ENCODE data around the gene TTLL5.

Gene TTLL5

DNA sequence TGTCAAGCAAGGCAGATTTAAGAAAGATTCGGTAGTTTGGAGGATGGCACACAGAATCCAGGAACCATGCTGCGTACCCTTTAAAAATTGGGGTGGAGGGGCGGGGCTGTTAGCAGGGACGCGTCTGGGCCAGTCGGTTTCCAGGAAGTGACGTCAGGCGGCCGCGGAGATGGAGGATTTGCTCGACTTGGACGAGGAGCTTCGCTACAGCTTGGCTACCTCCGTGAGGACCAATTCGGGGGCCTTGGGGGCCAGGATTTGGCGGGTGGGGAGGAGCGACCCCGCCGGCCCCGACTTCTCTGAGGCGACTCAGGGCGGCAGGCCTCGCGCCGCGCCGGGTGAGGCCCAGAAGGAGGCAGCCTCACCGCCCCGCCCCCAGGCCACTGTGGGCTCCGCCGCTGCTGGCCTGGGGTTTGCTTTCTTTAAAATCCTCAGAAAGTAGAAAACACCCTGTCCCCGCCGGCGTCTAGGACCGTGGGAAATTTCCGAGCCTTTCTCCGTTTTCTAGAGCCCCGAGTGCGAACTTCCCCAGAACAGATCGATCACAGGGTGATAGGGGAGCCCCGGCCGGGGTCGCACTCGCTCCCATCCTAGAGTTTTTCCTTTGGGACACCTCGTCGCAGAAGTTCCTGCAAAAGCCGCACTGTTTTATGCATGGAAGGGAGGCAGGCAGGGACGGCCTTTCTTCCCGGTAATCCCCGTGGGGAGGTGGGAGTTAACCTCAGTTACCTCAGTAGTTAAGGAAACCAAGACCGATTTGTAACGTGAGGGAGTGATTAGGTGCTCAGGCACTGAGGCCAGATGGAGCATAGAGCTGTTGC is 324.8 kb downstream of the TTLL5 start, which contains the start of gene IFT43:
Gene IFT43 (plus strand): TSS at position 146 of the 821 bp plus-strand sequence. CDS start 24 bp downstream, at position 170.
- TF ChIP-seq GATA3 (IDR thresholded peaks at IDR 0.05; ENCODE audit: low read depth, low read length) (no peak), GATA2 (IDR thresholded peaks at IDR 0.05; ENCODE audit: low read depth, low read length) (no peak)

DNA sequence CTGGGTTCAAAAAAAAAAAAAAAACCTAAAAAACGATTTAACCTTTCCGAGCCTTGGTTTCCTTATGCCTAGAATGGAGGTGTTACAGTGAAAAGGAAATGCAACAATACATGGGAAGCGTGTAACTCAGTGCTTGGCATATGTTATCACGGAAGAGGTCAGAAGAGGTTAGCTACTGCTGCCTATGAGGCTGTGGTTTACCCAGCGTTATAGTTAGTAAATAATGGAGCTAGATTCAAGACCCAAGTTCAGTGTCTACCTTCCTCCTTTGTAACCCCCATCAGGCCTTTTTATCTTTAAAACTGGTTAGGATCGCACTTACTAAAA is 325.4 kb downstream of the TTLL5 start:
- TF ChIP-seq GATA3 (IDR thresholded peaks at IDR 0.05; ENCODE audit: low read depth, low read length) = no peak
- TF ChIP-seq GATA2 (IDR thresholded peaks at IDR 0.05; ENCODE audit: low read depth, low read length) = no peak

DNA sequence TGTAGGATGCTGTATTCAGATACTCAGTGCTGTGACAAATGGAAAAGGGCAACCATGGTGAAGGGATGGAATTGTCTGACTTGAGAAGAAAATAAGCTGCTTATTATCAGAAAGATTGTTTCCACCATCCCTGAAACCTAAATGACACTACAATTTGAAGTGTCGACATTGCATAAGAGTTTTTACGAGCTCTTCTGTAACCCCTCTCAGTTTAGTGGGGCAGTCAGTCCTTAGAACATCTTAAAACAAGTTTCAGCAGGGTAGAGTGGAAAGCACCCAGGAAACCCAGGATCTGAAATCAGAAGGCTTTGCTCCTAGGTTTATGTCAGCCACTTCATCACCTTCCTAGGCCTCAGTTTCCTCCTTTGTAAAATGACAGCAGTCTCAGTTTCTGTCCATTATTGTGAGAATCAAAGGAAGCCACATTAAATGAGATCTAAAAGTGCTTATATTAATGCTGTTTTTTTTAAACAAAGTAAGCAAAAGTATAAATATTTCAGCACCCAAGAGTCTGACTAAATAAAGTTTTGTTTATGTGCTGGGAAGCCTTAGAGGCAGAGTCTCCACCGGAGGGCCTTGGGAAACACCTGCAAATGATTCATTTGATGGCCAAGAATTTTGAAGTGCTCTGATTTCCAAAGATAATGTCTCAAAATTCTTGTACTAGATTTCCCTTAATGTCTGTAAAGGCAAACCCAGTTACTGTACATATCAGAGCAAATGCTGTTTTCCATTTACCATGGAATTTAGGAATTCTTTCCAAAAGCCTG is 326.3 kb downstream of the TTLL5 start:
- TF ChIP-seq GATA2 (IDR thresholded peaks at IDR 0.05; ENCODE audit: low read depth, low read length) (no peak), GATA3 (IDR thresholded peaks at IDR 0.05; ENCODE audit: low read depth, low read length) (no peak)

DNA sequence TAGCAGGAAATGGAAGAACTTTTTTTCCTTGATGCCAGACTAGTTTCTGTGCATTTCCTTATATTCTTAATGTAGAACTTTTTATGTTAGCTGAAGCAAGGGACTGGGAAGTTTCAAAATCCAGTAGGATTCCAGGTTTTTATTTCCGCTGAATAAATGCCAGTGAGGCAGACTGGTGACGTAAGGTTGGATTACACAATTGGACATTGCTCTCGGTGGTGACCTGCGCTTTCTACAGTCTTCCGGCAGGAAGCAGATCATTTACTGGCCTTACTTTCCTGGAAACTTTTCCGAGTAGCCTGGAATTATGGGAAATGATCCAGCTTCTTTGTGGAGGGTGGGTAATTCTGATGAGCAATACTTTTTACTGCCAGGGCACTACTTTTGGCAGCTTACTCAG is 328.1 kb downstream of the TTLL5 start:
- TF ChIP-seq GATA2 (IDR thresholded peaks at IDR 0.05; ENCODE audit: low read depth, low read length) (no peak), GATA3 (IDR thresholded peaks at IDR 0.05; ENCODE audit: low read depth, low read length) (no peak)

DNA sequence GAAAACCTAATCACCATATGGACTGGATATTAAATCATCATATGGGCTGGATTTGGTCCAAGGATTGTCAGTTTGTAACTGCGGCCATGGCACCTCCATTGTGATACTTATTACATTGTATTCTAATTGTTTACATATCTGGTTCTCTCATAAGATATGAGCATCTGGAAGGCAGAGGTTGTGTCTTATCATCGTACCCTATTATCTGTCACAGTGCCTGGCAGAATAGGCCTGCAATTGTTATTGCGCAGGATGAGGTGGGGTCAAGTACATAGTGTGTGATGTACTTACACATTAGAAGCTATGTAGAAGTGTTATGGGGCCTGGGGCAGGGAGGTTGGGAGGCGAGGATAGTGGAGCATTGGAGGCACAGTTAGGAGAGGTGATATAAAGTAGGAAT is 329.3 kb downstream of the TTLL5 start:
- no peak for TF ChIP-seq GATA2 (IDR thresholded peaks at IDR 0.05; ENCODE audit: low read depth, low read length)

DNA sequence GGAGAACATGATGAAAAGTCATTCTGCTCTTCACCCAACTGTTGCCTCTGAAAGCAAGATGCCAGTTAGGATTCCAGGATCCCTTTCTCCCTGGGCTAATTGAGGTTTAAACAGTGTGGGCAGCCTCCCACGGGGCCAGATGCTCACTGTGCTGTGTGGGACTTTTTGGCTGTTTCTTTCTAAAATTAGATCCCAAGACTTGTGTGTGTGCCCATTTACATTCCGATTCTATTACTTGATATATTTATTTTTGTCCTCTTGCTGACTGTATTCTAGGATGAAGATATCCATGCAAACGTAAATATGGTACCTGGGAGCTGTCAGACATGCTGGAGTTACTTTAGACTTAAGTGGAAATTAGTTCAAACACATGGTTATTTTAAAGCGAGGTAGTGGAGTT is 330.7 kb downstream of the TTLL5 start:
- TF ChIP-seq GATA2 (IDR thresholded peaks at IDR 0.05; ENCODE audit: low read depth, low read length) = no peak
- TF ChIP-seq GATA3 (IDR thresholded peaks at IDR 0.05; ENCODE audit: low read depth, low read length) = no peak

DNA sequence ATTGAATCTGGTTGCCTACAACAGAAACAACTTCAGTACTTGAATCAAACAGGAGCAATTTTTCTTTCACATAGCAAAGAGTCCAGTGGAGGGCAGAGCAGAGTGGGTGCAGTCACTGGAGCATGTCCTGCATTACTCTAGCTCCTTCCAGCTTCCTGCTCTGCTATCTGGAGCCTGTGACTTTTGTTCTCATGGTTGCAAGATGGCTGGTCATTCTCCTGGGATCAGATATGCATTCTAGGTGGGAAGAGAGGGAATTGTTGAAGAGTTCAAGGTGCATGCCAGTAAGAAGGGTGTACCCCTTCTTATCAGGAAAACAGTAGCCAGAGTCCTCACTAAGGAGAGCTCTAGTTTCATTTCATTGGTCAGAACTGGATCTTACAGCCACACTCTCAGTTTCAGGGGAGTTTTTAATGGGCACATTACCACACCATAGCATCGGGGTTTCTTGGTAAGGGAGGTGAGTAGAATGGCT is 332.6 kb downstream of the TTLL5 start:
- TF ChIP-seq GATA2 (IDR thresholded peaks at IDR 0.05; ENCODE audit: low read depth, low read length) = no peak
- TF ChIP-seq GATA3 (IDR thresholded peaks at IDR 0.05; ENCODE audit: low read depth, low read length) = no peak

DNA sequence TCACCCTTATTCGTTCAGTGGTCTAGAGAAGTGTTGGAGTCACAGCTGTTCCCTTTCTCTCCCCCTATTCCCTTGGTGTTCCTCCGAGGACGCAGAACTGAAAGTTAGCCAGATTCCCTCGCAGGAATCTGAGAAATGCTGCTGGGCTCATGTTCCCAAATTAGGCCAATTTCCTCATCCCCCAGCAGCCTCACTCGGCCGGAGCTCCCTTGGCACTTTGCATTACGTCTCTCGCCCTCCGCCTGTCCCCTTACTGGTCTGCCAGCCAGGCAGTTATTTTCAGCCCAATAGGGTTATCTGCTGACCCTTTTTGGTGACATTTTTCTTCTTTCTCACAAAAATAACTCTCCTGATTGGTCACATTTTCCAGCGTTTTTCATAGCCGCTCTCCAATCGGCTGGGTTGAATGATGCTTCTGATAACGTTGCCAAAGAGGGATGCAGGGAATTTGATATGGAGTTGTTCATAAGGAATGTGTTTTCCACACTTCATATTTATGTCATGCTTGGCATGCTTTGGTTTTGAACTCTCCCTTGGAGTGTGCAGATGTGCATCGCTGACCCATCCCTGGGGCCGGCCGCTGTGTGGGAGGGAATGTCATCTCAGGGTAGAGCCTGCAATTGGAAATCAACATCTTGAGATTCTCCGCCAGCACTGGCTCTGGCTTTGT is 334.5 kb downstream of the TTLL5 start:
- TF ChIP-seq GATA3 (IDR thresholded peaks at IDR 0.05; ENCODE audit: low read depth, low read length) = no peak

DNA sequence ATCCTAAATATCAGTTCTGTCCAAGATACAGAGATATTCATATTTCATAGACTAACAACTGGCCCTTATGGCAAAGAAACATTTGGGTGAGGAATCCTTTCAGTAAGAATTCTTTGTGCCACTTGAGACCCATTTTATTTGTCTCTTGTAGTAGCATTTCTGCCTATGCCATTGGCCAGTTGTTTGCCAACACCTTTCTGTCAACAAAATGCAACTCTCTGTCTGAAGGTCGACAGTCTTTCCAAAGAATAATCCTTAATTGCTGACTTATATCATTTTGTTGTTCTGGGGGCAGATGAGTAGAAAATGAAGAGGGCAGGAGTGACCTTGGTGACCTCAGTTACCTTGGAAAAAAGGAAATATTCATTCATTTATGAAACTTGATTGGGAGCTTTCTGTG is 335.4 kb downstream of the TTLL5 start:
- TF ChIP-seq GATA2 (IDR thresholded peaks at IDR 0.05; ENCODE audit: low read depth, low read length) (no peak), GATA3 (IDR thresholded peaks at IDR 0.05; ENCODE audit: low read depth, low read length) (no peak)

DNA sequence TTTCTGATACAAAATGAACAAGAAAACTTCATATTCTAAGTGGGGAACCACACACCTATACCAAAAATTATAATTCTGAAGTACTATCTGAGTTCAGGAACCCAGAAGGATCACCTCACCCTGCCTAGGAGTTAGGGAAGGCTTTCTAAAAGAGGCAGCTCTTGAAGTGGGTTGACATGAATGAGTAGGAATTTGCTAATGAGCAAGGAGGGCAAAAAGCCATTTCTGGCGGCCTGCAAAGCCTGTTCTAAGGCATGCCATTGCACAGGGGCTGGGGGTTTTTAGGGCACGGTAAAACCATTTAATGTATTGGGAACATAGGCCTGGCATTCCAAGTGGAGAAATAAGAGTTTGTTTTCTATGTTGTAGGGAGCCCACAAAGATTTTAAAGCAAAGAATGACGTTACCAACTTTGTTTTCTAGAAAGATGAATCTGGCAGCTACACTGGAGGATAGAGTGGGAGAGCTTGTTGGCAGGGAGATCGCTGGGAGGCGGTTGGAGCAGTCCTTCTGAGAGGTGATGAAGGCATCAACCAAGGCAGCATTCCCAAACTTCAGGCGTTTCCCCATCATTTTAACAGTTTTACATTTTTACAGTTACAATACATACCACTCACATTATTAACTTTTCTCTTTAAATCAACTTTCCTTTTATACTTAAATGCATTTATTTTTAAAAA is 338.6 kb downstream of the TTLL5 start:
- TF ChIP-seq GATA2 (IDR thresholded peaks at IDR 0.05; ENCODE audit: low read depth, low read length) = no peak
- no peak for TF ChIP-seq GATA3 (IDR thresholded peaks at IDR 0.05; ENCODE audit: low read depth, low read length)

DNA sequence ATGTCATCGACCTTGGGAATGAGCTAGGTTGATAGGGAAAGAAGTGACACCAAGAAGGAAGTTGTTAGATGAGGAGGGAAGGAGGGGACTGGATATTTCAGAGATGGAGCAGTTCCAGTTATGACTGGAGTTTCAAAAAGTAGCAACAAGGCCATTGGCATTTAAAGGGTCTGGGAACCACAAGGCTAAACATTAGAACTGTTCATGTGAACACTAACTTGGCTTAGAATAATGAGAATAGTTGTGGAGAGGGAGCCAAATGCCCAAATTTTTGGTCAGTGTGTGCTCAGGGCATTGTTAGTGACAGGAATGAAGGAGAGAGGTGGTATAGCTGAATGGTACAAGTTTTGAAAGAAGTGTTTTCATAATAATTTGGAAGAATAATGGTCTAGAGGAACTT is 341.3 kb downstream of the TTLL5 start:
- no peak for TF ChIP-seq GATA3 (IDR thresholded peaks at IDR 0.05; ENCODE audit: low read depth, low read length)
- TF ChIP-seq GATA2 (IDR thresholded peaks at IDR 0.05; ENCODE audit: low read depth, low read length) = no peak
